ENCODE measurements around the gene PKP4.

DNA sequence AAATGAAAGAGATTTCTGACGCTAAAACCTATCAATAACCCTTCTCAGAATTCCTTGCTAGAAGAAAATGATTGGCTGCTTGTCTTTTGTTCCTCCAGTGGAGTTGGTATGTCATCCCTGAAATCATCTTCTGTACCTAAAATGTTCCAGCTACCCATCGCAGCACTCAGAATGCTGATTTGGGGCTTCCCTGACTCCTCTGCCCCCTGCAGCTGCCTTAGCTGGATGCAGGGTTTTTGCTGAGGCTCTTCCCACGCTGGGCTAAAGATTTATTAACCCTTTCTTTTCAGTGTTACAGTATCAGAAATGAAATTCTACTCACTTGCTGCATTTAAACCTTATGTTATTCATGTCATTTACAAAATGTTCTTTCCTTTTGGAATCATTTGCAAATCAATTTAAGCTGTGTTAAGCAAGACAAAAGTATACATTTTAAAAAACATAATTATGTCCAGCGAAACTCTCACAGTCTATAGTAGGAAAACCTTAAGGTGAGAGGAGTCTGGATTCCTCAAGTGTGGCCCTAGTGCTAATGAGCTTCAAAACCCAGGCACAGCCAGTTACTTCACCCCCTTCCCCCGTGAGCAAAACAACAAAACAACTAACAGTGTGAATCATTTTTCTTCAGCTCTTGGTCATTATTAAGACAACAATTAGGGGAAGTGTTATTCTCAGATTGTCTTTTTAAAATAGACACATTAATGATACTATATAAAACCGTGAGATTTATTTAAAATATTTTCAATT lies 32.8 kb downstream of the PKP4 start:
- TF ChIP-seq, protein P1, sequence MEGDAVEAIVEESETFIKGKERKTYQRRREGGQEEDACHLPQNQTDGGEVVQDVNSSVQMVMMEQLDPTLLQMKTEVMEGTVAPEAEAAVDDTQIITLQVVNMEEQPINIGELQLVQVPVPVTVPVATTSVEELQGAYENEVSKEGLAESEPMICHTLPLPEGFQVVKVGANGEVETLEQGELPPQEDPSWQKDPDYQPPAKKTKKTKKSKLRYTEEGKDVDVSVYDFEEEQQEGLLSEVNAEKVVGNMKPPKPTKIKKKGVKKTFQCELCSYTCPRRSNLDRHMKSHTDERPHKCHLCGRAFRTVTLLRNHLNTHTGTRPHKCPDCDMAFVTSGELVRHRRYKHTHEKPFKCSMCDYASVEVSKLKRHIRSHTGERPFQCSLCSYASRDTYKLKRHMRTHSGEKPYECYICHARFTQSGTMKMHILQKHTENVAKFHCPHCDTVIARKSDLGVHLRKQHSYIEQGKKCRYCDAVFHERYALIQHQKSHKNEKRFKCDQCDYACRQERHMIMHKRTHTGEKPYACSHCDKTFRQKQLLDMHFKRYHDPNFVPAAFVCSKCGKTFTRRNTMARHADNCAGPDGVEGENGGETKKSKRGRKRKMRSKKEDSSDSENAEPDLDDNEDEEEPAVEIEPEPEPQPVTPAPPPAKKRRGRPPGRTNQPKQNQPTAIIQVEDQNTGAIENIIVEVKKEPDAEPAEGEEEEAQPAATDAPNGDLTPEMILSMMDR (IDR thresholded peaks at IDR 0.05), result no peak
- no peak for TF ChIP-seq POLR2A (IDR thresholded peaks at IDR 0.05)
- no peak for TF ChIP-seq EP300 (IDR thresholded peaks at IDR 0.05)

Data from ovary (tissue), 3 donors.